HEK293 (cell line): ENCODE data around the gene TPST2.
A peak's percentile ranks its signal among the peaks of the same experiment; 100 is the strongest.

Experiments used
- CTCF ChIA-PET: fragments of 350-600 bp; formaldehyde crosslinking; extraction: SDS; loops from one replicate; lab custom pipeline; 2021; ENCODE audit warnings: antibody characterized with exemption; lab: Yijun Ruan, JAX
- POLR2A ChIA-PET: fragments of 300-600 bp; formaldehyde crosslinking; extraction: SDS; loops from one replicate; lab custom pipeline; 2020; ENCODE audit warnings: antibody characterized with exemption, inconsistent platforms; lab: Yijun Ruan, JAX
- H3K27ac ChIP-seq: fragments of 200-500 bp; sonication (Bioruptor generic); 2 replicates; pipeline ENCODE4 v1.5.1; 2014; ENCODE audit warnings: low read depth, low read length, control low read depth, inconsistent platforms; ENCODE audit errors: extremely low read depth
- H3K36me3 ChIP-seq, 2 experiments: fragments of 200-500 bp in 1 of 2; sonication (Bioruptor generic) in 1 of 2; 1 replicate in 1 of 2; 2 replicates in 1 of 2; pipeline ENCODE4 v1.5.1; 2014 to 2017; ENCODE audit warnings: inconsistent platforms in 2 of 2, low read length in 2 of 2; ENCODE audit not compliant: control insufficient read depth in 2 of 2, insufficient read depth in 1 of 2
- H3K4me1 ChIP-seq: fragments of 200-500 bp; sonication (Bioruptor generic); 2 replicates; pipeline ENCODE4 v1.5.1; 2014; ENCODE audit warnings: mild to moderate bottlenecking, low read length, inconsistent platforms; ENCODE audit not compliant: control insufficient read depth, insufficient read depth
- H3K4me3 ChIP-seq: 2 replicates; pipeline ENCODE4 v1.5.1; 2011; ENCODE audit warnings: low read depth, mild to moderate bottlenecking, control low read depth, low read length, moderate library complexity
- H3K9me3 ChIP-seq: fragments of 200-500 bp; sonication (Bioruptor generic); 2 replicates; pipeline ENCODE4 v1.5.1; 2014; ENCODE audit warnings: low read depth, low read length, inconsistent platforms; ENCODE audit not compliant: control insufficient read depth, insufficient read depth
- BCL11B ChIP-seq: fragments of 450-650 bp; formaldehyde crosslinking; IDR thresholded peaks from 2 replicates; pipeline ENCODE4 v1.5.1; 2016; ENCODE audit warnings: low read depth, missing biosample characterization, missing genetic modification characterization
- EGR2 ChIP-seq: fragments of 450-650 bp; formaldehyde crosslinking; IDR thresholded peaks from 2 replicates; pipeline ENCODE4 v1.5.1; 2016; ENCODE audit warnings: low read depth, missing biosample characterization, missing genetic modification characterization
- GLIS2 ChIP-seq: fragments of 450-650 bp; formaldehyde crosslinking; IDR thresholded peaks from 2 replicates; pipeline ENCODE4 v1.5.1; 2016; ENCODE audit warnings: missing biosample characterization, missing genetic modification characterization
- RBAK ChIP-seq: fragments of 450-650 bp; formaldehyde crosslinking; IDR thresholded peaks from 2 replicates; pipeline ENCODE4 v1.5.1; 2016; ENCODE audit warnings: missing biosample characterization, missing genetic modification characterization
- WT1 ChIP-seq: fragments of 450-650 bp; formaldehyde crosslinking; IDR thresholded peaks from 2 replicates; pipeline ENCODE4 v1.5.1; 2016; ENCODE audit warnings: missing biosample characterization, missing genetic modification characterization
- ZBTB21 ChIP-seq: fragments of 450-650 bp; formaldehyde crosslinking; IDR thresholded peaks from 2 replicates; pipeline ENCODE4 v1.5.1; 2017; ENCODE audit warnings: missing biosample characterization, missing genetic modification characterization
- ZEB2 ChIP-seq: fragments of 450-650 bp; formaldehyde crosslinking; IDR thresholded peaks from 2 replicates; pipeline ENCODE4 v1.5.1; 2016; ENCODE audit warnings: missing biosample characterization, missing genetic modification characterization
- ZNF24 ChIP-seq: fragments of 450-650 bp; formaldehyde crosslinking; IDR thresholded peaks from 2 replicates; pipeline ENCODE4 v1.5.1; 2016; ENCODE audit warnings: missing biosample characterization, missing genetic modification characterization
- ZNF341 ChIP-seq: fragments of 450-650 bp; formaldehyde crosslinking; IDR thresholded peaks from 2 replicates; pipeline ENCODE4; 2016; ENCODE audit warnings: low read depth, missing biosample characterization, missing genetic modification characterization
- ZNF473 ChIP-seq: fragments of 450-650 bp; formaldehyde crosslinking; IDR thresholded peaks from 2 replicates; pipeline ENCODE4 v1.5.1; 2017; ENCODE audit warnings: missing biosample characterization, missing genetic modification characterization
- ZNF514 ChIP-seq: fragments of 450-650 bp; formaldehyde crosslinking; IDR thresholded peaks from 2 replicates; pipeline ENCODE4 v1.5.1; 2016; ENCODE audit warnings: missing biosample characterization, missing genetic modification characterization
- ZNF560 ChIP-seq: fragments of 450-650 bp; formaldehyde crosslinking; IDR thresholded peaks from 2 replicates; pipeline ENCODE4 v1.5.1; 2017; ENCODE audit warnings: missing biosample characterization, missing genetic modification characterization, borderline replicate concordance
- ZNF621 ChIP-seq: fragments of 450-650 bp; formaldehyde crosslinking; IDR thresholded peaks from 2 replicates; pipeline ENCODE4 v1.5.1; 2017; ENCODE audit warnings: missing biosample characterization, missing genetic modification characterization
- ZNF624 ChIP-seq: fragments of 450-650 bp; formaldehyde crosslinking; IDR thresholded peaks from 2 replicates; pipeline ENCODE4 v1.5.1; 2017; ENCODE audit warnings: missing biosample characterization, missing genetic modification characterization
- ZNF785 ChIP-seq: fragments of 450-650 bp; formaldehyde crosslinking; IDR thresholded peaks from 2 replicates; pipeline ENCODE4 v1.5.1; 2016; ENCODE audit warnings: missing biosample characterization, missing genetic modification characterization
- ZNF792 ChIP-seq: fragments of 450-650 bp; formaldehyde crosslinking; IDR thresholded peaks from 2 replicates; pipeline ENCODE4 v1.5.1; 2016; ENCODE audit warnings: missing biosample characterization, missing genetic modification characterization
- TF ChIP-seq, protein P1 (sequence below): fragments of 450-650 bp; formaldehyde crosslinking; IDR thresholded peaks from 2 replicates; pipeline ENCODE4 v1.5.1; 2017; ENCODE audit warnings: missing biosample characterization, missing genetic modification characterization
- TF ChIP-seq, protein P2 (sequence below): fragments of 450-650 bp; formaldehyde crosslinking; IDR thresholded peaks from 2 replicates; pipeline ENCODE4 v1.5.0; 2017; ENCODE audit warnings: missing biosample characterization, missing genetic modification characterization, borderline replicate concordance
- TF ChIP-seq, protein P3 (sequence below): fragments of 450-650 bp; formaldehyde crosslinking; IDR thresholded peaks from 2 replicates; pipeline ENCODE4 v1.5.1; 2017; ENCODE audit warnings: missing biosample characterization, missing genetic modification characterization
- TF ChIP-seq, protein P4 (sequence below): fragments of 450-650 bp; formaldehyde crosslinking; IDR thresholded peaks from 2 replicates; pipeline ENCODE4 v1.5.1; 2016; ENCODE audit warnings: missing biosample characterization, missing genetic modification characterization
- TF ChIP-seq, protein P5 (sequence below): fragments of 450-650 bp; formaldehyde crosslinking; IDR thresholded peaks from 2 replicates; pipeline ENCODE4 v1.5.1; 2016; ENCODE audit warnings: missing biosample characterization, missing genetic modification characterization, borderline replicate concordance

TPST2 gene

DNA sequence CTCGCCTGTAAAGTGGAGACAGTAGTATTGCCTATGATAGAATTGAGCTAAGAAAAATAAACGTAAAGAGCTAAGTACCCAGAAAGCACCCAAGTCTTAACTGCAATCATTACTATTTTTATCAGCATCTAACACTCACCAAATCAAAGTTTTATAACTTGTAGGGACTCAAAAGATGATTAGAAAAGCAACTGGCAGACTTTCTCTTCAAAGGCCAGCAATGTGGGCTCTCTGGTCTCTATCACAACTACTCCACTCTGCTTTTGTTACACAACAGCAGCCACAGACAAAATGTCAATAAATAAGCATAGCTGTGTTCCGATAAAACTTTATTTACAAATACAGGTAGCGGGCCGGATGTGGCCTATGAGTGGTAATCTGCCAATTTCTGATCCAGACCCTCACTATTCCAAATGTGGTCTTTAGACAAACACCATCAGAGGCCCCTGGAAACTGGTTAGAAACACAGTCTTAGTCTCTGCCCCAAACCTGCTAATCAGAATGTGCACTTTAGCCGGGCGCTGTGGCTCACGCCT is 8.2 kb downstream of the TPST2 start:
- ChIA-PET POLR2A (no interaction called here), CTCF (interaction anchor here (0.7 to 1.0 kb wide), 2 partner anchors 16 to 163 kb away, joined by 4 to 7 read pairs; no protein-coding TSS in a partner anchor)
- H3K36me3 ChIP-seq: peaks cover 0 to 4% of the 10 kb centered on the region in 2 experiments; a peak in 1 of 3 replicates
- TF ChIP-seq ZNF560 (no peak), ZNF24 (tag by site-specific recombination) (no peak), ZBTB21 (tag by site-specific recombination) (no peak), ZEB2 (tag by site-specific recombination) (no peak), GLIS2 (tag by site-specific recombination) (no peak), ZNF785 (no peak), ZNF621 (tag by site-specific recombination) (no peak), EGR2 (tag by site-specific recombination) (no peak), WT1 (no peak), ZNF624 (no peak), BCL11B (tag by site-specific recombination) (no peak), RBAK (tag by site-specific recombination) (no peak), ZNF514 (tag by site-specific recombination) (no peak), ZNF473 (tag by site-specific recombination) (no peak), ZNF792 (no peak), ZNF341 (tag by site-specific recombination) (no peak)
- TF ChIP-seq, protein P1, sequence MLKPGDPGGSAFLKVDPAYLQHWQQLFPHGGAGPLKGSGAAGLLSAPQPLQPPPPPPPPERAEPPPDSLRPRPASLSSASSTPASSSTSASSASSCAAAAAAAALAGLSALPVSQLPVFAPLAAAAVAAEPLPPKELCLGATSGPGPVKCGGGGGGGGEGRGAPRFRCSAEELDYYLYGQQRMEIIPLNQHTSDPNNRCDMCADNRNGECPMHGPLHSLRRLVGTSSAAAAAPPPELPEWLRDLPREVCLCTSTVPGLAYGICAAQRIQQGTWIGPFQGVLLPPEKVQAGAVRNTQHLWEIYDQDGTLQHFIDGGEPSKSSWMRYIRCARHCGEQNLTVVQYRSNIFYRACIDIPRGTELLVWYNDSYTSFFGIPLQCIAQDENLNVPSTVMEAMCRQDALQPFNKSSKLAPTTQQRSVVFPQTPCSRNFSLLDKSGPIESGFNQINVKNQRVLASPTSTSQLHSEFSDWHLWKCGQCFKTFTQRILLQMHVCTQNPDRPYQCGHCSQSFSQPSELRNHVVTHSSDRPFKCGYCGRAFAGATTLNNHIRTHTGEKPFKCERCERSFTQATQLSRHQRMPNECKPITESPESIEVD (tag by site-specific recombination): no peak
- TF ChIP-seq, protein P2, sequence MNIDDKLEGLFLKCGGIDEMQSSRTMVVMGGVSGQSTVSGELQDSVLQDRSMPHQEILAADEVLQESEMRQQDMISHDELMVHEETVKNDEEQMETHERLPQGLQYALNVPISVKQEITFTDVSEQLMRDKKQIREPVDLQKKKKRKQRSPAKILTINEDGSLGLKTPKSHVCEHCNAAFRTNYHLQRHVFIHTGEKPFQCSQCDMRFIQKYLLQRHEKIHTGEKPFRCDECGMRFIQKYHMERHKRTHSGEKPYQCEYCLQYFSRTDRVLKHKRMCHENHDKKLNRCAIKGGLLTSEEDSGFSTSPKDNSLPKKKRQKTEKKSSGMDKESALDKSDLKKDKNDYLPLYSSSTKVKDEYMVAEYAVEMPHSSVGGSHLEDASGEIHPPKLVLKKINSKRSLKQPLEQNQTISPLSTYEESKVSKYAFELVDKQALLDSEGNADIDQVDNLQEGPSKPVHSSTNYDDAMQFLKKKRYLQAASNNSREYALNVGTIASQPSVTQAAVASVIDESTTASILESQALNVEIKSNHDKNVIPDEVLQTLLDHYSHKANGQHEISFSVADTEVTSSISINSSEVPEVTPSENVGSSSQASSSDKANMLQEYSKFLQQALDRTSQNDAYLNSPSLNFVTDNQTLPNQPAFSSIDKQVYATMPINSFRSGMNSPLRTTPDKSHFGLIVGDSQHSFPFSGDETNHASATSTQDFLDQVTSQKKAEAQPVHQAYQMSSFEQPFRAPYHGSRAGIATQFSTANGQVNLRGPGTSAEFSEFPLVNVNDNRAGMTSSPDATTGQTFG (tag by site-specific recombination): no peak
- TF ChIP-seq, protein P3, sequence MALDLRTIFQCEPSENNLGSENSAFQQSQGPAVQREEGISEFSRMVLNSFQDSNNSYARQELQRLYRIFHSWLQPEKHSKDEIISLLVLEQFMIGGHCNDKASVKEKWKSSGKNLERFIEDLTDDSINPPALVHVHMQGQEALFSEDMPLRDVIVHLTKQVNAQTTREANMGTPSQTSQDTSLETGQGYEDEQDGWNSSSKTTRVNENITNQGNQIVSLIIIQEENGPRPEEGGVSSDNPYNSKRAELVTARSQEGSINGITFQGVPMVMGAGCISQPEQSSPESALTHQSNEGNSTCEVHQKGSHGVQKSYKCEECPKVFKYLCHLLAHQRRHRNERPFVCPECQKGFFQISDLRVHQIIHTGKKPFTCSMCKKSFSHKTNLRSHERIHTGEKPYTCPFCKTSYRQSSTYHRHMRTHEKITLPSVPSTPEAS (tag by site-specific recombination): no peak
- TF ChIP-seq, protein P4, sequence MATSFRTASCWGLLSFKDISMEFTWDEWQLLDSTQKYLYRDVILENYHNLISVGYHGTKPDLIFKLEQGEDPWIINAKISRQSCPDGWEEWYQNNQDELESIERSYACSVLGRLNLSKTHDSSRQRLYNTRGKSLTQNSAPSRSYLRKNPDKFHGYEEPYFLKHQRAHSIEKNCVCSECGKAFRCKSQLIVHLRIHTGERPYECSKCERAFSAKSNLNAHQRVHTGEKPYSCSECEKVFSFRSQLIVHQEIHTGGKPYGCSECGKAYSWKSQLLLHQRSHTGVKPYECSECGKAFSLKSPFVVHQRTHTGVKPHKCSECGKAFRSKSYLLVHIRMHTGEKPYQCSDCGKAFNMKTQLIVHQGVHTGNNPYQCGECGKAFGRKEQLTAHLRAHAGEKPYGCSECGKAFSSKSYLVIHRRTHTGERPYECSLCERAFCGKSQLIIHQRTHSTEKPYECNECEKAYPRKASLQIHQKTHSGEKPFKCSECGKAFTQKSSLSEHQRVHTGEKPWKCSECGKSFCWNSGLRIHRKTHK (tag by site-specific recombination): no peak
- H3K4me3 ChIP-seq: no peak overlapping the region
- no peaks in the 10 kb centered on the region for H3K9me3 ChIP-seq
- no peak overlapping the region for H3K27ac ChIP-seq
- no peaks in the 10 kb centered on the region for H3K4me1 ChIP-seq

DNA sequence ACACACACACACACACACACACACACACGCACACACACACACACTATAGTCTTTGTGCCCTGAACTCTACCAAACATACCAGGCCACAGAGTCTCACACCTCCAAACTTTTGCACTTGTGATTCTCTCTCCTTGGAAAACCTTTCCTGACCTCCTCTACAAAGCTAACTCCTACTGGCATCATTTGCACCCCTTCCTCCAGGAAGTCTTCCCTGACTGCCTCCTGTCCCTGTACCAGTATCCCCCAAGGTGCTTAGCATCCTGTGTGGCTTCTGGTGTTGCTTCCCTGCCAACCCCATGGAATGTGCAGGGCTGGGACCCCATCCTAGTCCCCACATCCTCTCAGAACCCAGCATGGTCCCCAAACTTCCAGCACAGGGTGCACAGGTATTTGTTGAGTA is 8.9 kb downstream of the TPST2 start:
- H3K4me3 ChIP-seq: no peak overlapping the region
- no peaks in the 10 kb centered on the region for H3K9me3 ChIP-seq
- peaks cover 0 to 4% of the 10 kb centered on the region in 2 experiments; a peak in 1 of 3 replicates for H3K36me3 ChIP-seq
- ChIA-PET CTCF (interaction anchor here (0.7 to 1.0 kb wide), 2 partner anchors 16 to 164 kb away, joined by 4 to 7 read pairs; no protein-coding TSS in a partner anchor), POLR2A (no interaction called here)
- no peak overlapping the region for H3K27ac ChIP-seq
- no peaks in the 10 kb centered on the region for H3K4me1 ChIP-seq
- TF ChIP-seq, protein P3 (tag by site-specific recombination): peak; percentile 72
- TF ChIP-seq, protein P5, sequence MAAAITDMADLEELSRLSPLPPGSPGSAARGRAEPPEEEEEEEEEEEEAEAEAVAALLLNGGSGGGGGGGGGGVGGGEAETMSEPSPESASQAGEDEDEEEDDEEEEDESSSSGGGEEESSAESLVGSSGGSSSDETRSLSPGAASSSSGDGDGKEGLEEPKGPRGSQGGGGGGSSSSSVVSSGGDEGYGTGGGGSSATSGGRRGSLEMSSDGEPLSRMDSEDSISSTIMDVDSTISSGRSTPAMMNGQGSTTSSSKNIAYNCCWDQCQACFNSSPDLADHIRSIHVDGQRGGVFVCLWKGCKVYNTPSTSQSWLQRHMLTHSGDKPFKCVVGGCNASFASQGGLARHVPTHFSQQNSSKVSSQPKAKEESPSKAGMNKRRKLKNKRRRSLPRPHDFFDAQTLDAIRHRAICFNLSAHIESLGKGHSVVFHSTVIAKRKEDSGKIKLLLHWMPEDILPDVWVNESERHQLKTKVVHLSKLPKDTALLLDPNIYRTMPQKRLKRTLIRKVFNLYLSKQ (tag by site-specific recombination): no peak
- TF ChIP-seq, all 188 proteins: peak for 1
